ENCODE measurements around the gene SLC39A2.

- TF ChIP-seq CTCF (IDR thresholded peaks at IDR 0.05) (no peak), POLR2A (IDR thresholded peaks at IDR 0.05) (no peak)
Measured at GRCh38 chr14:20999591-20999990, 498 bp downstream of the SLC39A2 start.
